ENCODE measurements around the gene DRGX. TPM values are rescaled to one million over a fixed set of nuclear protein-coding genes. Genes with fewer than 3 reads are reported as not detected.

Gene DRGX
- polyA plus RNA-seq, 1 donor from 2014 or later, result not detected

GRCh38 chr10:49365275-49365674 lies 30.6 kb downstream of the DRGX start:
- no peaks in the 10 kb centered on the region for H4K20me1 ChIP-seq (ENCODE audit: insufficient read depth)
- H3K79me2 ChIP-seq (replicated peaks; ENCODE audit: insufficient read depth, low read length), result no peaks in the 10 kb centered on the region
- no peak overlapping the region for H3K27ac ChIP-seq (ENCODE audit: low read length)
- TF ChIP-seq REST (IDR thresholded peaks at IDR 0.05; ENCODE audit: borderline replicate concordance), result no peak
- no peak for TF ChIP-seq MXI1 (conservative IDR thresholded peaks at IDR 0.05; ENCODE audit: poor library complexity, severe bottlenecking)
- TF ChIP-seq CTCF (IDR thresholded peaks at IDR 0.05; ENCODE audit: poor library complexity, severe bottlenecking), result no peak
- no peak for TF ChIP-seq SMC3 (conservative IDR thresholded peaks at IDR 0.05; ENCODE audit: poor library complexity)
- TF ChIP-seq POLR2AphosphoS5 (IDR thresholded peaks at IDR 0.05), result no peak
- no peaks in the 10 kb centered on the region for H3K27me3 ChIP-seq (ENCODE audit: insufficient read depth, low read depth, low read length)
- H3K36me3 ChIP-seq (ENCODE audit: insufficient read depth, low read length), result no peaks in the 10 kb centered on the region
- H3K9me3 ChIP-seq (ENCODE audit: low read length), result no peaks in the 10 kb centered on the region
- no peak overlapping the region for H2AFZ ChIP-seq (ENCODE audit: low read depth, low read length)
- no peaks in the 10 kb centered on the region for H3F3A ChIP-seq (ENCODE audit: insufficient read depth, low read length, poor library complexity, severe bottlenecking)
- no peak overlapping the region for H3K4me2 ChIP-seq (ENCODE audit: low read length)
- no peaks in the 10 kb centered on the region for H3K9me2 ChIP-seq (ENCODE audit: insufficient read depth, low read length)
- H3K9ac ChIP-seq (ENCODE audit: low read length), result no peak overlapping the region
- H3K4me3 ChIP-seq (ENCODE audit: low read length), result no peak overlapping the region

- H3K79me2 ChIP-seq (replicated peaks; ENCODE audit: insufficient read depth, low read length), result no peaks in the 10 kb centered on the region
- TF ChIP-seq CTCF (IDR thresholded peaks at IDR 0.05; ENCODE audit: poor library complexity, severe bottlenecking) (no peak), REST (IDR thresholded peaks at IDR 0.05; ENCODE audit: borderline replicate concordance) (no peak), RAD21 (conservative IDR thresholded peaks at IDR 0.05) (no peak), SMC3 (conservative IDR thresholded peaks at IDR 0.05; ENCODE audit: poor library complexity) (no peak), TAF1 (IDR thresholded peaks at IDR 0.05; ENCODE audit: low read depth) (no peak), EZH2 (IDR thresholded peaks at IDR 0.05; ENCODE audit: borderline replicate concordance, insufficient read depth, low read length, poor library complexity, severe bottlenecking) (no peak), MXI1 (conservative IDR thresholded peaks at IDR 0.05; ENCODE audit: poor library complexity, severe bottlenecking) (no peak), POLR2AphosphoS5 (IDR thresholded peaks at IDR 0.05) (no peak), EP300 (conservative IDR thresholded peaks at IDR 0.05; ENCODE audit: poor library complexity, severe bottlenecking) (no peak)
- H3F3A ChIP-seq (ENCODE audit: insufficient read depth, low read length, poor library complexity, severe bottlenecking), result no peaks in the 10 kb centered on the region
- H4K20me1 ChIP-seq (ENCODE audit: insufficient read depth), result no peaks in the 10 kb centered on the region
- no peak overlapping the region for H3K9ac ChIP-seq (ENCODE audit: low read length)
- no peak overlapping the region for H3K4me2 ChIP-seq (ENCODE audit: low read length)
- no peaks in the 10 kb centered on the region for H3K9me3 ChIP-seq (ENCODE audit: low read length)
- no peaks in the 10 kb centered on the region for H3K36me3 ChIP-seq (ENCODE audit: insufficient read depth, low read length)
- H3K9me2 ChIP-seq (ENCODE audit: insufficient read depth, low read length), result no peaks in the 10 kb centered on the region
- H3K27ac ChIP-seq (ENCODE audit: low read length), result no peak overlapping the region
- no peak overlapping the region for H2AFZ ChIP-seq (ENCODE audit: low read depth, low read length)
- H3K4me3 ChIP-seq (ENCODE audit: low read length), result no peak overlapping the region
- no peaks in the 10 kb centered on the region for H3K27me3 ChIP-seq (ENCODE audit: insufficient read depth, low read depth, low read length)
Measured at GRCh38 chr10:49364747-49365146, 31.1 kb downstream of the DRGX start.
